SK-N-SH treated with all-trans-retinoic acid at 6 μM for 48 hours (cell line): Measurements from ENCODE around the gene GRK1.

Experiments used
- ATAC-seq: fragments of 200-7000 bp; cut with Tn5 transposase; 3 replicates; pipeline ENCODE4 v1.9.1; 2020; ENCODE audit warnings: mild to moderate bottlenecking, moderate library complexity
- BACH2 ChIP-seq: fragments of 250-450 bp; sonication (Bioruptor Pico); IDR thresholded peaks from 2 replicates; pipeline ENCODE4 v1.9.0; 2021; ENCODE audit warnings: mild to moderate bottlenecking, borderline replicate concordance
- CREB5 ChIP-seq: fragments of 250-450 bp; sonication (Bioruptor Pico); IDR thresholded peaks from 2 replicates; pipeline ENCODE4 v1.5.1; 2020; ENCODE audit warnings: low read depth, mild to moderate bottlenecking, moderate library complexity
- ESRRG ChIP-seq: fragments of 250-450 bp; sonication (Bioruptor Pico); IDR thresholded peaks from 2 replicates; pipeline ENCODE4 v1.6.1; 2021; ENCODE audit warnings: mild to moderate bottlenecking
- GLIS3 ChIP-seq: fragments of 250-450 bp; sonication (Bioruptor Pico); IDR thresholded peaks from 2 replicates; pipeline ENCODE4 v1.5.0; 2020; ENCODE audit warnings: mild to moderate bottlenecking, moderate library complexity
- ISL1 ChIP-seq: fragments of 250-450 bp; sonication (Bioruptor Pico); IDR thresholded peaks from 2 replicates; pipeline ENCODE4 v2.1.2; 2022; ENCODE audit warnings: mild to moderate bottlenecking, moderate library complexity
- PATZ1 ChIP-seq: fragments of 250-450 bp; sonication (Bioruptor Pico); IDR thresholded peaks from 2 replicates; pipeline ENCODE4 v1.8.0; 2020; ENCODE audit warnings: mild to moderate bottlenecking, moderate library complexity, borderline replicate concordance
- PPARA ChIP-seq: fragments of 250-450 bp; sonication (Bioruptor Pico); IDR thresholded peaks from 2 replicates; pipeline ENCODE4 v1.5.0; 2020; ENCODE audit warnings: mild to moderate bottlenecking, borderline replicate concordance
- RARB ChIP-seq: fragments of 250-450 bp; sonication (Bioruptor Pico); IDR thresholded peaks from 2 replicates; pipeline ENCODE4 v1.8.0; 2021; ENCODE audit warnings: mild to moderate bottlenecking, moderate library complexity
- SNAI2 ChIP-seq: fragments of 250-450 bp; sonication (Bioruptor Pico); IDR thresholded peaks from 2 replicates; pipeline ENCODE4 v1.5.0; 2020; ENCODE audit warnings: mild to moderate bottlenecking, moderate library complexity
- TCF4 ChIP-seq: fragments of 250-450 bp; sonication (Bioruptor Pico); IDR thresholded peaks from 2 replicates; pipeline ENCODE4 v1.8.0; 2021; ENCODE audit warnings: mild to moderate bottlenecking, moderate library complexity, borderline replicate concordance
- TOX ChIP-seq: fragments of 250-450 bp; sonication (Bioruptor Pico); IDR thresholded peaks from 2 replicates; pipeline ENCODE4 v1.8.0; 2021; ENCODE audit warnings: mild to moderate bottlenecking, moderate library complexity, borderline replicate concordance
- TSHZ2 ChIP-seq: fragments of 250-450 bp; sonication (Bioruptor Pico); IDR thresholded peaks from 2 replicates; pipeline ENCODE4 v1.5.0; 2020; ENCODE audit warnings: mild to moderate bottlenecking, moderate library complexity
- ZC3H10 ChIP-seq: fragments of 250-450 bp; sonication (Bioruptor Pico); IDR thresholded peaks from 2 replicates; pipeline ENCODE4 v1.5.1; 2021; ENCODE audit warnings: mild to moderate bottlenecking, moderate library complexity
- ZFP30 ChIP-seq: fragments of 450-650 bp; formaldehyde crosslinking; IDR thresholded peaks from 2 replicates; pipeline ENCODE4 v1.5.0; 2022; ENCODE audit warnings: mild to moderate bottlenecking, moderate library complexity
- ZNF565 ChIP-seq: fragments of 450-650 bp; formaldehyde crosslinking; conservative IDR thresholded peaks from 2 replicates; pipeline ENCODE4 v1.5.0; 2020; ENCODE audit warnings: low read depth, mild to moderate bottlenecking, moderate library complexity
- ZNF70 ChIP-seq: fragments of 450-650 bp; formaldehyde crosslinking; IDR thresholded peaks from 2 replicates; pipeline ENCODE4 v1.5.0; 2020; ENCODE audit warnings: mild to moderate bottlenecking, moderate library complexity
- TF ChIP-seq, protein P1 (sequence below): fragments of 250-450 bp; sonication (Bioruptor Pico); IDR thresholded peaks from 2 replicates; pipeline ENCODE4 v1.5.1; 2021; ENCODE audit warnings: mild to moderate bottlenecking, moderate library complexity
- TF ChIP-seq, protein P2 (sequence below): fragments of 250-450 bp; sonication (Bioruptor Pico); IDR thresholded peaks from 2 replicates; pipeline ENCODE4 v1.8.0; 2021; ENCODE audit warnings: low read depth, mild to moderate bottlenecking, moderate library complexity, borderline replicate concordance

GRK1 gene

GRCh38 chr13:113775451-113776145 lies 108.6 kb downstream of the GRK1 start (continued):
- TF ChIP-seq, protein P1, sequence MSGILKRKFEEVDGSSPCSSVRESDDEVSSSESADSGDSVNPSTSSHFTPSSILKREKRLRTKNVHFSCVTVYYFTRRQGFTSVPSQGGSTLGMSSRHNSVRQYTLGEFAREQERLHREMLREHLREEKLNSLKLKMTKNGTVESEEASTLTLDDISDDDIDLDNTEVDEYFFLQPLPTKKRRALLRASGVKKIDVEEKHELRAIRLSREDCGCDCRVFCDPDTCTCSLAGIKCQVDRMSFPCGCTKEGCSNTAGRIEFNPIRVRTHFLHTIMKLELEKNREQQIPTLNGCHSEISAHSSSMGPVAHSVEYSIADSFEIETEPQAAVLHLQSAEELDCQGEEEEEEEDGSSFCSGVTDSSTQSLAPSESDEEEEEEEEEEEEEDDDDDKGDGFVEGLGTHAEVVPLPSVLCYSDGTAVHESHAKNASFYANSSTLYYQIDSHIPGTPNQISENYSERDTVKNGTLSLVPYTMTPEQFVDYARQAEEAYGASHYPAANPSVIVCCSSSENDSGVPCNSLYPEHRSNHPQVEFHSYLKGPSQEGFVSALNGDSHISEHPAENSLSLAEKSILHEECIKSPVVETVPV = no peak
- TF ChIP-seq SNAI2 (CRISPR knock-in tag) = no peak

DNA sequence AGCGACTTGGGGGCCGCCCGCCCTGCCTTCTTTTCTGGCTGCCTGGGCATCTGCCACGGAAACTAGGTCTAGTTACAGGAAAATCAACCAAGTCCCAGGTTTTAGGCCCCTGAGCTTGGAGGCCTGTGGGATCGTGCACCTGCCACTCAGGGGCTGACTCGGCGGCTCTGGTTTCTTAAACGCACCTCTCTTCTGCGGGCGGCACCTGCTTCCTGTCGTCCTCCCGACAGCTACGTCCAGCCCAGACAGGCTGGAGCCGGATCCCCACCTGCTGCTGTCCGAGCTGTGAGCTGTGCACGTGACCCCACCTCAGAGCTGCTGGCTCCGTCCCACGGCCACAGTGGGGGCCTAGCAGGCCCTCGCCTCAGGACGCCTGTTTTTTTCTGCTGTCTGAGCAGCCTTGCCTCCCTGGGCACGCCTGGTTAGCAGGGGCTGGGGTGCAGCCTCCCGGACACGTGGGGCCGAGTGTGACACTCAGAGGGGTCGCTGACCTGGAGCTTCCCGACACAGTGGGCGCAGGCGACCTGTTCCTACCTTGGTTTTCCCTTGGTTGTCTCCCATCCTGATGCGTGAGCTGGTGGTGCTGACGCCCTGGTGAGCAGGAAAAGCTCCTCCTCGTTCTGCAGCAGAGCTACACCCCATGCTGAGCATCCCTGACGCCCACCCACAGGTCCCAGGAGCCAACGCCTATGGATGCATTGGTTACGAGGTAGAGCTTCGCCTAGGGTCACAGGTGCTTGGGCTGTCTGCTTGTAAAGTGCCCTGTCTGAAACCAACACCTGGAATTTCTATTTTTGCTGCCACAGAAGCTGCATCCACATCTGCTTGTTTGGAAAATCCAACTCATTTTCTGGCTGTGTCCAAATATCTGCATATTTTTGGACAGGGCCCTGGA lies 109.5 kb downstream of the GRK1 start:
- TF ChIP-seq BACH2 (no peak), ZFP30 (CRISPR knock-in tag) (no peak), PPARA (CRISPR knock-in tag) (no peak), ZNF70 (CRISPR knock-in tag) (no peak), RARB (CRISPR knock-in tag) (no peak), TCF4 (CRISPR knock-in tag) (no peak), CREB5 (CRISPR knock-in tag) (no peak), ZNF565 (no peak), TOX (CRISPR knock-in tag) (no peak), ESRRG (CRISPR knock-in tag) (no peak), TSHZ2 (CRISPR knock-in tag) (no peak), ISL1 (no peak), SNAI2 (CRISPR knock-in tag) (no peak), GLIS3 (CRISPR knock-in tag) (no peak)
- TF ChIP-seq, protein P2, sequence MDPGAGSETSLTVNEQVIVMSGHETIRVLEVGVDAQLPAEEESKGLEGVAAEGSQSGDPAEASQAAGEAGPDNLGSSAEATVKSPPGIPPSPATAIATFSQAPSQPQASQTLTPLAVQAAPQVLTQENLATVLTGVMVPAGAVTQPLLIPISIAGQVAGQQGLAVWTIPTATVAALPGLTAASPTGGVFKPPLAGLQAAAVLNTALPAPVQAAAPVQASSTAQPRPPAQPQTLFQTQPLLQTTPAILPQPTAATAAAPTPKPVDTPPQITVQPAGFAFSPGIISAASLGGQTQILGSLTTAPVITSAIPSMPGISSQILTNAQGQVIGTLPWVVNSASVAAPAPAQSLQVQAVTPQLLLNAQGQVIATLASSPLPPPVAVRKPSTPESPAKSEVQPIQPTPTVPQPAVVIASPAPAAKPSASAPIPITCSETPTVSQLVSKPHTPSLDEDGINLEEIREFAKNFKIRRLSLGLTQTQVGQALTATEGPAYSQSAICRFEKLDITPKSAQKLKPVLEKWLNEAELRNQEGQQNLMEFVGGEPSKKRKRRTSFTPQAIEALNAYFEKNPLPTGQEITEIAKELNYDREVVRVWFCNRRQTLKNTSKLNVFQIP (CRISPR knock-in tag) = no peak
- TF ChIP-seq, protein P1 = no peak
- TF ChIP-seq, all 23 proteins: peak for 0
- no peak for ATAC-seq

DNA sequence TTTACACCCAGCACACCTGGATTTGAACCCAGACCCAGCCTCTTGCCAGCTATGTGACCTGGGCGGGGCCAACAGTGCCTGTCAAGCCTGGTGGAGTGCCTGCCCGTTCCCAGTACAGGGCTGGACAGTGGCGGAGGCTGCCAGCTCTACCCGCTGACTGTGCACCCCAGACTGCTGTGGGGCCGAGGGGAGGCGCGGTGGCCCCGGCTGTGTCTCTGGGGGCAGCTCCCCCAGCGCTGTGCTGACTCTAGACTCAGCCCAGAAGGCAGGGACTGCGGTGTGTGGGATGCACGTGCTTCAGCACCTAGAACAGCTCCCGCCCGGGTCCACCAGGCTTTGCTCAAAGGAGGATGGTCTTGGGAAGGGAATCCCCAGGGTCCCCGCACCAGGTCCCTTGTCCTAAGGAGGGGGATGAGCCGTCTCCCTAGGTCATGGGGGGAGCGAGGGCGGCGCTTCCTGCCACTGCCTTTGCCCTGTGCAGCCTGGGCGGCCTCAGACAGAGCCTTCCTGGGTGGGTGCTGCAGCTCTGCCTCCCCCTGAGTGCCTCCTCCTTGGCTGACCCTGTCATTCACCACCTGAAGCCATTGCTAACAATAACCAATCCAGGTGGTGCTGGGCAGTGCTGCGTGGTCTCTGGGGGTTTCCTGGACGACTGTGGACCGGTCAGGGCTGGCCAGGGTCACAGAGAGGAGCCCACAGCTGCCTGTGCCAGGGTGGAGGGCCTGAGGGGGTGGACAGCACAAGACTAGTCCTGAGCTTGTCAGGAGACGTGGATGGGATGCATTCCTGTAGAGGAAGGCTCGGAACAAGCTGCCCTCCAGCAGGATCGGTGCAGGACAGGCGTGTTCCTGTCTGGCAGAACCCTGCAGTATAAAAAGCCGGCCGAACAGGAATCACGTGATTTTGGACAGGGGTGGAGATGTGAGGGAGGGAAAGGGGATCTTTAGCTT lies 110.6 kb downstream of the GRK1 start:
- peak; percentile 21; the same call in 1 of the 3 replicates for ATAC-seq

More for the DNA sequence above, 110.6 kb downstream of the GRK1 start:
- TF ChIP-seq PATZ1 (CRISPR knock-in tag) (no peak), ESRRG (CRISPR knock-in tag) (no peak), ZC3H10 (CRISPR knock-in tag) (no peak)
